Stimulated activated naive CD8-positive, alpha-beta T cell treated with anti-CD3 and anti-CD28 coated beads, Interleukin-15, amount 100 ng/mL, for 72 hours (primary cell): ENCODE data around the gene GEMIN7.
A peak's percentile ranks its signal among the peaks of the same experiment; 100 is the strongest.

Experiments
- ATAC-seq: fragments of 150-1000 bp; cut with Tn5 transposase; 2 replicates; pipeline ENCODE4 v1.10.0; 2021; ENCODE audit warnings: mild to moderate bottlenecking, moderate library complexity
- DNase-seq, 2 donors: peaks; one replicate each; pipeline ENCODE4 v3.0.0; 2021 to 2022
- H3K27ac Mint-ChIP-seq, 2 donors: one replicate each; pipeline ENCODE4 v1.8.0; 2022; ENCODE audit warnings: mild to moderate bottlenecking in 2 of 2, mixed read lengths in 2 of 2, moderate library complexity in 2 of 2
- H3K27me3 Mint-ChIP-seq: one replicate; pipeline ENCODE4 v1.8.0; 2022; ENCODE audit warnings: mixed read lengths
- H3K4me1 Mint-ChIP-seq: one replicate; pipeline ENCODE4 v1.8.0; 2022; ENCODE audit warnings: mild to moderate bottlenecking, mixed read lengths
- H3K4me3 Mint-ChIP-seq, 2 donors: one replicate each; pipeline ENCODE4 v1.8.0; 2022; ENCODE audit warnings: mild to moderate bottlenecking in 2 of 2, mixed read lengths in 2 of 2, moderate library complexity in 1 of 2
- H3K9me3 Mint-ChIP-seq, 2 donors: one replicate each; pipeline ENCODE4 v1.8.0; 2022; ENCODE audit warnings: mixed read lengths in 2 of 2

GEMIN7 gene

GRCh38 chr19:45051929-45052579 lies 27.0 kb upstream of the GEMIN7 start:
- DNase-seq: no peak
- Mint-ChIP-seq H3K9me3 (no peaks in the 10 kb centered on the region), H3K4me1 (peaks cover 22% of the 10 kb centered on the region), H3K4me3 (no peak overlapping the region), H3K27me3 (no peaks in the 10 kb centered on the region), H3K27ac (peak overlapping the region; percentile 5 to 8)
- no peak for ATAC-seq

- no peak overlapping the region for H3K4me3 Mint-ChIP-seq
- peak overlapping the region in 1 of 2 donors; percentile 91 for H3K27ac Mint-ChIP-seq
- peaks cover 11% of the 10 kb centered on the region for H3K4me1 Mint-ChIP-seq
- DNase-seq: no peak
- no peak for ATAC-seq
- no peaks in the 10 kb centered on the region for H3K9me3 Mint-ChIP-seq
- no peaks in the 10 kb centered on the region for H3K27me3 Mint-ChIP-seq
Observed at GRCh38 chr19:45056831-45057230, 22.2 kb upstream of the GEMIN7 start.

- Mint-ChIP-seq H3K27me3 (no peaks in the 10 kb centered on the region), H3K9me3 (no peaks in the 10 kb centered on the region), H3K4me3 (no peak overlapping the region), H3K27ac (peak overlapping the region in 1 of 2 donors; percentile 91), H3K4me1 (peaks cover 11% of the 10 kb centered on the region)
- ATAC-seq: no peak
- no peak for DNase-seq
Observed at GRCh38 chr19:45057444-45057843, 21.6 kb upstream of the GEMIN7 start.

GRCh38 chr19:45058622-45059159 lies 20.4 kb upstream of the GEMIN7 start:
- no peak overlapping the region for H3K4me3 Mint-ChIP-seq
- H3K27me3 Mint-ChIP-seq: no peaks in the 10 kb centered on the region
- ATAC-seq (no peak), DNase-seq (no peak)
- no peak overlapping the region for H3K27ac Mint-ChIP-seq
- H3K4me1 Mint-ChIP-seq: peaks cover 11% of the 10 kb centered on the region
- no peaks in the 10 kb centered on the region for H3K9me3 Mint-ChIP-seq

GRCh38 chr19:45059258-45059965 lies 19.6 kb upstream of the GEMIN7 start:
- Mint-ChIP-seq H3K9me3 (no peaks in the 10 kb centered on the region), H3K4me3 (no peak overlapping the region), H3K4me1 (peaks cover 11% of the 10 kb centered on the region), H3K27me3 (no peaks in the 10 kb centered on the region), H3K27ac (no peak overlapping the region)
- ATAC-seq: peak; percentile 81
- DNase-seq: peak; percentile 78

GRCh38 chr19:45061965-45062364 lies 17.1 kb upstream of the GEMIN7 start:
- no peaks in the 10 kb centered on the region for H3K9me3 Mint-ChIP-seq
- no peak for DNase-seq
- no peaks in the 10 kb centered on the region for H3K27me3 Mint-ChIP-seq
- peaks cover 11% of the 10 kb centered on the region for H3K4me1 Mint-ChIP-seq
- no peak for ATAC-seq
- no peak overlapping the region for H3K27ac Mint-ChIP-seq
- no peak overlapping the region for H3K4me3 Mint-ChIP-seq

GRCh38 chr19:45063851-45064801 lies 14.9 kb upstream of the GEMIN7 start:
- Mint-ChIP-seq H3K4me3 (no peak overlapping the region), H3K4me1 (peaks cover 11% of the 10 kb centered on the region), H3K9me3 (no peaks in the 10 kb centered on the region), H3K27me3 (no peaks in the 10 kb centered on the region), H3K27ac (no peak overlapping the region)
- DNase-seq (no peak), ATAC-seq (peak; percentile 56)

GRCh38 chr19:45066921-45067661 lies 12.0 kb upstream of the GEMIN7 start:
- H3K4me3 Mint-ChIP-seq: no peak overlapping the region
- no peaks in the 10 kb centered on the region for H3K27me3 Mint-ChIP-seq

GRCh38 chr19:45068041-45068440 lies 11.0 kb upstream of the GEMIN7 start:
- H3K4me1 Mint-ChIP-seq: peaks cover 6% of the 10 kb centered on the region
- H3K9me3 Mint-ChIP-seq: no peaks in the 10 kb centered on the region
- no peaks in the 10 kb centered on the region for H3K27me3 Mint-ChIP-seq
- ATAC-seq (no peak), DNase-seq (no peak)
- no peak overlapping the region for H3K27ac Mint-ChIP-seq
- no peak overlapping the region for H3K4me3 Mint-ChIP-seq

More at GRCh38 chr19:45066921-45067661, 12.0 kb upstream of the GEMIN7 start:
- DNase-seq: no peak
- no peak for ATAC-seq
- Mint-ChIP-seq H3K4me1 (peaks cover 6% of the 10 kb centered on the region), H3K27ac (peak overlapping the region in 1 of 2 donors; percentile 88), H3K9me3 (no peaks in the 10 kb centered on the region)

- H3K27me3 Mint-ChIP-seq: no peaks in the 10 kb centered on the region
- ATAC-seq: no peak
- no peak for DNase-seq
- H3K27ac Mint-ChIP-seq: peak overlapping the region in 1 of 2 donors; percentile 90
- H3K9me3 Mint-ChIP-seq: no peaks in the 10 kb centered on the region
- H3K4me3 Mint-ChIP-seq: no peak overlapping the region
- peaks cover 6% of the 10 kb centered on the region for H3K4me1 Mint-ChIP-seq
Observed at GRCh38 chr19:45069056-45069455, 10.0 kb upstream of the GEMIN7 start.

- Mint-ChIP-seq H3K9me3 (no peaks in the 10 kb centered on the region), H3K27me3 (no peaks in the 10 kb centered on the region), H3K4me3 (no peak overlapping the region), H3K27ac (peak overlapping the region in 1 of 2 donors; percentile 81), H3K4me1 (peaks cover 14% of the 10 kb centered on the region)
- DNase-seq (no peak), ATAC-seq (no peak)
Observed at GRCh38 chr19:45070214-45070613, 8.8 kb upstream of the GEMIN7 start.

GRCh38 chr19:45070861-45071544 lies 8.1 kb upstream of the GEMIN7 start:
- Mint-ChIP-seq H3K27ac (no peak overlapping the region), H3K27me3 (no peaks in the 10 kb centered on the region), H3K9me3 (no peaks in the 10 kb centered on the region), H3K4me1 (peaks cover 20% of the 10 kb centered on the region), H3K4me3 (no peak overlapping the region)
- ATAC-seq (no peak), DNase-seq (no peak)

GRCh38 chr19:45071545-45071938 lies 7.5 kb upstream of the GEMIN7 start:
- no peak for DNase-seq
- ATAC-seq: no peak
- no peaks in the 10 kb centered on the region for H3K9me3 Mint-ChIP-seq
- H3K27me3 Mint-ChIP-seq: no peaks in the 10 kb centered on the region
- no peak overlapping the region for H3K4me3 Mint-ChIP-seq
- H3K27ac Mint-ChIP-seq: peak overlapping the region in 1 of 2 donors; percentile 63
- peaks cover 22% of the 10 kb centered on the region for H3K4me1 Mint-ChIP-seq

GRCh38 chr19:45071969-45072790 lies 6.9 kb upstream of the GEMIN7 start:
- ATAC-seq (no peak), DNase-seq (no peak)
- peak overlapping the region in 1 of 2 donors; percentile 63 for H3K27ac Mint-ChIP-seq
- H3K4me3 Mint-ChIP-seq: no peak overlapping the region
- H3K27me3 Mint-ChIP-seq: no peaks in the 10 kb centered on the region
- peaks cover 28% of the 10 kb centered on the region for H3K4me1 Mint-ChIP-seq
- no peaks in the 10 kb centered on the region for H3K9me3 Mint-ChIP-seq
